ENCODE data around the gene WDR93.
A peak's percentile ranks its signal among the peaks of the same experiment; 100 is the strongest.
"Not testable (repeated sequence)": the region's sequence is repeated elsewhere in the genome, so short reads cannot be mapped to it uniquely, and the experiment has no call there.

The WDR93 gene

GRCh38 chr15:89673165-89673512, 17.5 kb upstream of the WDR93 start:
- no peak for TF ChIP-seq TAF1 (IDR thresholded peaks at IDR 0.05; ENCODE audit: borderline replicate concordance, low read depth, low read length)
- TF ChIP-seq POLR2A (IDR thresholded peaks at IDR 0.05; ENCODE audit: low read depth, low read length) = no peak
- no peak for TF ChIP-seq POLR2AphosphoS5 (IDR thresholded peaks at IDR 0.05; ENCODE audit: low read depth, low read length)
- DNase-seq (ENCODE audit: insufficient read length) (no peak), FAIRE-seq (peak; percentile 74)

- no peak for TF ChIP-seq POLR2AphosphoS5 (IDR thresholded peaks at IDR 0.05; ENCODE audit: low read depth, low read length)
- TF ChIP-seq TAF1 (IDR thresholded peaks at IDR 0.05; ENCODE audit: borderline replicate concordance, low read depth, low read length) = no peak
- TF ChIP-seq POLR2A (IDR thresholded peaks at IDR 0.05; ENCODE audit: low read depth, low read length) = no peak
- DNase-seq (ENCODE audit: insufficient read length) = no peak
- FAIRE-seq = no peak
Observed at GRCh38 chr15:89674526-89674925, 16.1 kb upstream of the WDR93 start.

DNA sequence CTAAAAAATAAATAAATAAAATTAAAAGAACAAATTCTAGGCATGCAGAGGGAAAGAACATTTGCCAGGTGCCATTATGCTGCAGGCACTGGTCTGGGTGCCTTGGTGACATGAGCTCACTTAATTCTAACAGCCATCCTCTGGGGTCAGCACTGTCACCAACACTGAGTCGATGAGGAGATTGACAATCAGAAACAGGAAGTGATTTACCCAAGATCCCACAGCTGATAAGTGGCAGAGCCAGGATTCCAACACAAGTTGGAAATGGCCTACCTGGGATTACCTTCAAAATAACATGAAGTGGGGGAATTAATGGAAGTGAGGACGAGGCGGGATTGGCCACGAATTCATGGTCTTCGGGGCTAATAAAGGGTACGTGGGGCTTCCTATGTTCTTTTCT, 15.0 kb upstream of the WDR93 start:
- DNase-seq (ENCODE audit: insufficient read length) (no peak), FAIRE-seq (no peak)
- TF ChIP-seq POLR2AphosphoS5 (IDR thresholded peaks at IDR 0.05; ENCODE audit: low read depth, low read length) (no peak), POLR2A (IDR thresholded peaks at IDR 0.05; ENCODE audit: low read depth, low read length) (no peak), TAF1 (IDR thresholded peaks at IDR 0.05; ENCODE audit: borderline replicate concordance, low read depth, low read length) (no peak)

GRCh38 chr15:89677381-89677780, 13.2 kb upstream of the WDR93 start:
- FAIRE-seq (no peak), DNase-seq (ENCODE audit: insufficient read length) (no peak)
- TF ChIP-seq POLR2A (IDR thresholded peaks at IDR 0.05; ENCODE audit: low read depth, low read length) (no peak), TAF1 (IDR thresholded peaks at IDR 0.05; ENCODE audit: borderline replicate concordance, low read depth, low read length) (no peak), POLR2AphosphoS5 (IDR thresholded peaks at IDR 0.05; ENCODE audit: low read depth, low read length) (no peak)

DNA sequence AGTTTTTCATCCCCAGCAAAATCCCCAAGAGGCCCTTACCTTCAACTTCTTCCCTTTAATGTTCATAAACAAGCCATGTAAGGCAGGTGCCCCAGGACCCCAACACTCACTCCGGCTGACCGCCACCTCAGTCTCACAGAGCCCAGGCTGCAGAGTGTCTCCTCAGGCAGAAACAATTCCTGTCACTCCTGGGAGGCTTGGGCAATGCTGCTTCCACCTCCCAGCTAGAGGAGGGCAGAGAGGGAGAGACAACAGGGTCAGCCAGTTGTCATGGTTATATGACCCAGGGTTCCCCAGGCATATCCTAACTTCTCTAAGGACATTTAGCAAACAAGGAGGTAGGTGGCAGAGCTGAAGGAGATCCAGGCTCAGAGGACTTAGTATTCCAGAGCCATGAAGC, 11.4 kb upstream of the WDR93 start, which contains the start of gene PLIN1:
Gene PLIN1, minus strand, starts transcription at position 156 of the 400 bp plus-strand sequence. CDS start 1,878 bp downstream, outside the sequence.
- DNase-seq (ENCODE audit: insufficient read length) (no peak), FAIRE-seq (no peak)
- no peak for TF ChIP-seq POLR2AphosphoS5 (IDR thresholded peaks at IDR 0.05; ENCODE audit: low read depth, low read length)

- TF ChIP-seq POLR2AphosphoS5 (IDR thresholded peaks at IDR 0.05; ENCODE audit: low read depth, low read length) (no peak), POLR2A (IDR thresholded peaks at IDR 0.05; ENCODE audit: low read depth, low read length) (no peak), TAF1 (IDR thresholded peaks at IDR 0.05; ENCODE audit: borderline replicate concordance, low read depth, low read length) (no peak)
- no peak for FAIRE-seq
- DNase-seq (ENCODE audit: insufficient read length) = no peak
Observed at GRCh38 chr15:89680282-89680873, 10.2 kb upstream of the WDR93 start.

DNA sequence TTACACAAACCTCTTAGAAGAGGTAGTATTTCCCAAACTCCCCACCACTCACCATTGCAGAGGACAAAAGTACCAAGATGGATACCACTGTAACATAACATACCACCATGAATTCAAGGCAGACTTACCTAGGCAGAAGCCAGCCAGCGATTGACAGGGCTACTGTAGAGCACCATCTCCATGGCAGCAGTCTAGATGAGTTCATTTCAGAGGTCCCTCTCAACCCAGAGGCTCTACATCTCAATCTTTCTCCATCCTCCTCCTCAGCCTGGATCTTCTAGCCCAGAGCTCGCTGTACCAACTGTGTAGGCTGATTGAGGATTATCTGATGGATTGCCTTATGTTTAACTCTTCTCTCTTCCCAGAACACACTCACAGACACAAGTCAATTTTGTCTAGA, 9.5 kb upstream of the WDR93 start:
- no peak for TF ChIP-seq TAF1 (IDR thresholded peaks at IDR 0.05; ENCODE audit: borderline replicate concordance, low read depth, low read length)
- TF ChIP-seq POLR2A (IDR thresholded peaks at IDR 0.05; ENCODE audit: low read depth, low read length) = no peak
- no peak for TF ChIP-seq POLR2AphosphoS5 (IDR thresholded peaks at IDR 0.05; ENCODE audit: low read depth, low read length)
- DNase-seq (ENCODE audit: insufficient read length) (no peak), FAIRE-seq (no peak)

DNA sequence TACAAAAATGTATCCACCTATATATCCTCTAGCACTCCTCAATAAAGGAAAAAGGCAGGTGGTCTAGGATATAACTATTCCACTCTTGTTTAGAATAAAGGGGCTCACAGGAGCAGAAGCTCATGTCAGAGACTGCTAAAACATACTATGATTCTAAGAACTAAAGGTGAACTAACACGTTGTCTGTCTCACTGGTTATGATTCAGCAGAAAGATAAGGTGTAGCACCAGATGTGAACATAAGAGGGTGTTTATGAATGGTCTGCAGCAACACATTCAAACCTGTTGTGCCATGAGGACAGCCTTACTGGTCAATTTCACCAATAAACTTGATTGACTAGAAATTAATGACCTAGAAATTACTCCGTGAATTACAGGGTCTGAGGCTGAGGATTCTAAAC, 4.6 kb upstream of the WDR93 start:
- TF ChIP-seq POLR2AphosphoS5 (IDR thresholded peaks at IDR 0.05; ENCODE audit: low read depth, low read length) = no peak
- no peak for TF ChIP-seq POLR2A (IDR thresholded peaks at IDR 0.05; ENCODE audit: low read depth, low read length)
- no peak for TF ChIP-seq TAF1 (IDR thresholded peaks at IDR 0.05; ENCODE audit: borderline replicate concordance, low read depth, low read length)
- DNase-seq (ENCODE audit: insufficient read length) (no peak), FAIRE-seq (peak; percentile 57)

- no peak for TF ChIP-seq POLR2AphosphoS5 (IDR thresholded peaks at IDR 0.05; ENCODE audit: low read depth, low read length)
- TF ChIP-seq POLR2A (IDR thresholded peaks at IDR 0.05; ENCODE audit: low read depth, low read length) = no peak
- no peak for FAIRE-seq
- DNase-seq (ENCODE audit: insufficient read length) = no peak
Observed at GRCh38 chr15:89686522-89686921, 4.1 kb upstream of the WDR93 start.

DNA sequence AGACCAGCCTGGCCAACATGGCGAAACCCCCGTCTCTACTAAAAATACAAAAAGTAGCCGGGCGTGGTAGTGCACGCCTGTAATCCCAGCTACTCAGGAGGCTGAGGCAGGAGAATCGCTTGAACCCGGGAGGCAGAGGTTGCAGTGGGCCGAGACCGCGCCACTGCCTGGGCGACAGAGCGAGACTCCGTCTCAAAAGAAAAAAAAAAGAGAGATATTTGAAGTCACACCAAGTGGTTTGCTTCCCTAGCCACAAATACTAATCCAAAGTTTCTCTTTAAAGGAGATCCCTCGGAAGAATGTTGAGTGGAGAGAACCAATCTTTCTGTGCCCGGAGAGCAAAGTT, 708 bp upstream of the WDR93 start:
- not testable (repeated sequence) for DNase-seq (ENCODE audit: insufficient read length); FAIRE-seq

- TF ChIP-seq POLR2AphosphoS5 (IDR thresholded peaks at IDR 0.05; ENCODE audit: low read depth, low read length) = no peak
- DNase-seq (ENCODE audit: insufficient read length) (no peak), FAIRE-seq (no peak)
Observed at GRCh38 chr15:89693091-89693490, 2.5 kb downstream of the WDR93 start.

DNA sequence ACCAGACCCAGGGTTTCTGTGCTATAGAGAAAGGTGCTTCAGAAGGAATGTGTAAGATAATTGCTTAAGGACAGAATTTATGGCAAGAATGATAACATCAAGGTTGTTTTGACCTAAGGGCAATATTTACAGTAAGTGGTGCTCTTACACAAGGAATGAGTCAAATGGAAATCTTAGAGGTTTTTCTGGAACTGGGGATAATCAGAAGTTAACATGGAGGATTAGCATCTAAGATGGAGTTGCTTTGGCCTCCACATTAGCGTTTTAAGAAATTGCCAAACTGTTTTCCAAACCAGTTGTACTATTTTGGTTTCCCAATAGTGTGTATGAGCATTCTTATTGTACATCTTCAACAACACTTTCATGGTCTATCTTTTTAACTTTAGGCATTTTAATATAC, 3.1 kb downstream of the WDR93 start:
- DNase-seq (ENCODE audit: insufficient read length) = no peak
- no peak for TF ChIP-seq POLR2AphosphoS5 (IDR thresholded peaks at IDR 0.05; ENCODE audit: low read depth, low read length)
- TF ChIP-seq TAF1 (IDR thresholded peaks at IDR 0.05; ENCODE audit: borderline replicate concordance, low read depth, low read length) = no peak
- no peak for TF ChIP-seq POLR2A (IDR thresholded peaks at IDR 0.05; ENCODE audit: low read depth, low read length)
- no peak for FAIRE-seq

GRCh38 chr15:89695198-89695597, 4.6 kb downstream of the WDR93 start:
- no peak for DNase-seq (ENCODE audit: insufficient read length)
- TF ChIP-seq POLR2A (IDR thresholded peaks at IDR 0.05; ENCODE audit: low read depth, low read length) (no peak), POLR2AphosphoS5 (IDR thresholded peaks at IDR 0.05; ENCODE audit: low read depth, low read length) (no peak), TAF1 (IDR thresholded peaks at IDR 0.05; ENCODE audit: borderline replicate concordance, low read depth, low read length) (no peak)
- FAIRE-seq = no peak
